Activated T-cell treated with anti-CD3 and anti-CD28 coated beads, Interleukin-2, amount 50 U/mL, for 24 hours (primary cell): ENCODE results near the gene SOCS6.

Experiments used
- DNase-seq: peaks from one replicate; pipeline ENCODE4 v3.0.0-alpha.2; 2020
- H3K27ac Mint-ChIP-seq: 2 replicates; pipeline ENCODE4 v1.8.0; 2020; ENCODE audit warnings: mild to moderate bottlenecking, mixed read lengths
- H3K27me3 Mint-ChIP-seq: 2 replicates; pipeline ENCODE4 v1.8.0; 2020; ENCODE audit warnings: mixed read lengths
- H3K36me3 Mint-ChIP-seq: 2 replicates; pipeline ENCODE4 v1.8.0; 2020; ENCODE audit warnings: low read depth, mixed read lengths
- H3K4me1 Mint-ChIP-seq: 2 replicates; pipeline ENCODE4 v1.8.0; 2020; ENCODE audit warnings: low read depth, mixed read lengths
- H3K4me3 Mint-ChIP-seq: 2 replicates; pipeline ENCODE4 v1.8.0; 2020; ENCODE audit warnings: mild to moderate bottlenecking, moderate library complexity, mixed read lengths
- H3K9me3 Mint-ChIP-seq: 2 replicates; pipeline ENCODE4 v1.8.0; 2020; ENCODE audit warnings: mixed read lengths

Gene SOCS6

DNA sequence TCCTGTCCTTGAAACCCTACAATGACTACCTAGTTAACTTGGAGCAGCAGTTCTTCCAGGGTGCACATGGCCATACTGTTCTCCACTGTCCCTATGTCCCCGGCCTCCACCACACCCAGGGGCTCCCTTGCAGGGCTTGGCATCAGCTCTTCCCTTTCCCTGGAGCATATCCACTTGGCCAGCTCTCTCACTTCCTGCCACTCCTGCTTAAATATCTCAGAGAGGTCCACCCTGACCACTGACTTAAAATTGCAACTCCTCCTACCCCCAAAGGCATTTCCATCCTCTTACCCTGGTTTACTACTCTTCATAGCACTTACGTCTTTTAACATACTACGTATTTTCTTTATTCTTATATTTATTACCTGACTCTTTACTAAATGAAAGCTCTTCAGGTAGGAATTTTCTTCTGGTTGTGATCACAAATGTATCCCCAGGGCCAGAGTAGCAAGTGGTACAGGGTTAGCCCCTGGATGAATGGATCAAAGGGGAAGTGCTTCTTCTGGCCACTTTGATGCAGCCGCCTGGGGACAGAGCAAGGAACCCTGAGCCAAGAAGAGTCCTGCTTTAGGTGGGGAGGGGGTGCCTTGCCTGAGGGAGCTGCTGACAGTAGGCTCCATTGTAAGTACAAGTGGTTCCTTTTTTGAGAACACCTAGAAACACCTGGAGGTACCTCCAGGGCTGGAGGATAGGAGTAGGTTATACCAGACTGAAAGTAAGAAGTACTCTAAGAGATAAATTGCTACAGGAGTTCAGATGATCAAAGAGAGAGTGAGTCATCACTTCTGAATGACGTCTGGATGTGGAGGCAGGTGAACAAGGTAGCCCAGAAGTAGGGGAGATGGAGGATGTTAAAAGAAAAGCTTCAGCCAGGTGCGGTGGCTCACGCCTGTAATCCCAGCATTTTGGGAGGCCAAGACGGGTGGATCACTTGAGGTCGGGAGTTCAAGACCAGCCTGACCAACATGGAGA, 82.2 kb downstream of the SOCS6 start:
- H3K27me3 Mint-ChIP-seq, result peaks cover 18% of the 10 kb centered on the region
- DNase-seq, result no peak
- H3K4me3 Mint-ChIP-seq, result no peak overlapping the region
- H3K4me1 Mint-ChIP-seq, result no peaks in the 10 kb centered on the region
- H3K36me3 Mint-ChIP-seq, result no peaks in the 10 kb centered on the region
- H3K27ac Mint-ChIP-seq, result no peak overlapping the region
- H3K9me3 Mint-ChIP-seq, result no peaks in the 10 kb centered on the region

DNA sequence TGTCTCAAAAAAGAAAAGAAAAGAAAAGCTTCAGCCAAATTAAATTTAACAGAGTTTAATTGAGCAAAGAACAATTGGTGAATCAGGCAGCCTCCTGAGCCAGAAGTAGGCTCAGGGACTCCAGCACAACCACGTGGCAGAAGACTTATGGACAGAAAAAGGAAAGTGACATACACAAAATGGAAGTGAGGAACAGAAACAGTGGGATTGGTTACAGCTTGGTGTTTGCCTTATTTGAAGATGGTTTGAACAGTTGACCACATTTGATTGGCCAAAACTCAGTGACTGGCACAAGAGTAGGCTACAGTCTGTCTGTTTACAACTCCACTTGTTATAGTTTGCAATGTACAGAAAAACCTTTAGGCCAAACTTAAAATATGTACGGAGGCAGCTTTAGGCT, 83.1 kb downstream of the SOCS6 start:
- no peaks in the 10 kb centered on the region for H3K36me3 Mint-ChIP-seq
- no peaks in the 10 kb centered on the region for H3K9me3 Mint-ChIP-seq
- H3K27me3 Mint-ChIP-seq, result peaks cover 10% of the 10 kb centered on the region
- no peak overlapping the region for H3K4me3 Mint-ChIP-seq
- no peaks in the 10 kb centered on the region for H3K4me1 Mint-ChIP-seq
- DNase-seq, result no peak
- no peak overlapping the region for H3K27ac Mint-ChIP-seq

DNA sequence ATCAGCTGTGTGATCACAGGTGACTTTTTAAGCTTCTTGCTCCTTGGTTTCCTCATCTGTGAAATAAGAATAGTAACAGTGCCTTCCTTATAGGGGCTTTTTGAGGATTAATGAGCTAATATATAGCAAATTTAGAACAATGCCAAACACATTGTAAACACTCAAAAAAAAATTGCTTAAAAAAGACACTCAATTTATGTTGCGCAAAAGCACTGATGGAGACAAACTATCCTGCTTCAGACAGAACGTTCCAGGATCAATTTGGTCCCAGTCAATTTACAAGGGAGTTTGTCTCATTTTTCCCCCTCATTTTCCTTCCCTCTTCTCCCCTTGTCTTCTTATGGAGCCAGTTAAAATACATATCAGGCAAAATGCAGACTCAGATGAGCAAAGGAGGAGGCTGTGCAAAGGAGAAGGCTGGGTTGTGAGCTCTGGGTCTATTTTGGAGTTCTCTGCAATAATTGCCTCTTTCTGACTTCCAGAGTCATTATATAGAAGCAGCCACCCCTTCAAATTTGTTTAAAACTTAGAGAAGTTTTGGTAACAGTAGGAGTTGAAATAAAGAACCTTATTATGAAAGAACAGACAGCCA, 83.7 kb downstream of the SOCS6 start:
- no peaks in the 10 kb centered on the region for H3K9me3 Mint-ChIP-seq
- H3K27ac Mint-ChIP-seq, result no peak overlapping the region
- H3K4me1 Mint-ChIP-seq, result no peaks in the 10 kb centered on the region
- DNase-seq, result no peak
- peaks cover 10% of the 10 kb centered on the region for H3K27me3 Mint-ChIP-seq
- no peaks in the 10 kb centered on the region for H3K36me3 Mint-ChIP-seq
- H3K4me3 Mint-ChIP-seq, result no peak overlapping the region

DNA sequence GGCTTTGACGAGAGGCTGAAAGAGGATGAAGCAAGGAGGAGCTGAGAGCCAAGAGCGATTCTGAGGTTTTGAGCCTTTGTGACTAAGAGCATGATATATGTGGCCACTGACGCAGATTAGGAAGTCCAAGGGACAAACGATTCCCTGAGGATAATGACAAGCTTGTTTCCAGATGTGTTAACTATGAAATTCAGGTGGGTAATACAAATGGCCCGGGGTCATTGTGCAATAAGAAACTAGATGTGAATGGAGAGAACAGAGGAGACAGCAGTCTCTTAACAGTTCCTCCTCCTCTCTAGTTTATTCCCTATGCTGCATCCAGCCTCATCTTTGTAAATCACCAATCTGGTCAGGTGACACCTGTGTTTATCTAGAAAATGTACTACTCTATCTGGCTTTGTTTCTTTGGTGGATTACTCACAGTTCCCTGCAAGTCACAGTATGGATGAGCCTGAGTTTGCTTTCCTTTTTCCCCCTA, 84.2 kb downstream of the SOCS6 start:
- H3K4me3 Mint-ChIP-seq, result no peak overlapping the region
- H3K27me3 Mint-ChIP-seq, result peaks cover 6% of the 10 kb centered on the region
- no peaks in the 10 kb centered on the region for H3K9me3 Mint-ChIP-seq
- no peak overlapping the region for H3K27ac Mint-ChIP-seq
- no peak for DNase-seq
- no peaks in the 10 kb centered on the region for H3K36me3 Mint-ChIP-seq
- H3K4me1 Mint-ChIP-seq, result no peaks in the 10 kb centered on the region

DNA sequence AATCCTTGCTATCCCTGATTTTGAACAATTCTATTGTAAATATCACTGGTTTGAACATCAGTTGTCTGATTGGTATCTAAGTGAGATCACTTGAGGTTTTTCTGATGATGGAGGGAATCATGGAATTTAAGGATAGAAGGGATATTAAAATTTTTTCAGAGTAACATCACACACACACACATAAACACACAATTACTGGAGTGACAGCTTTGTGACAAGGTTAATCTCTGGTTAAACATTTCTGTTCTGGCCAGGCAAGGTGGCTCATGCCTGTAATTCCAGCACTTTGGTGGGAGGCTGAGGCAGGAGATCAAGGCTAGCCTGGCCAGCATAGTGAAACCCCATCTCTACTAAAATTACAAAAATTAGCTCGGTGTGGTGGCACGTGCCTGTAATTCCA, 85.3 kb downstream of the SOCS6 start:
- H3K27me3 Mint-ChIP-seq, result peaks cover 2% of the 10 kb centered on the region
- H3K27ac Mint-ChIP-seq, result no peak overlapping the region
- H3K4me1 Mint-ChIP-seq, result no peaks in the 10 kb centered on the region
- no peak for DNase-seq
- H3K9me3 Mint-ChIP-seq, result no peaks in the 10 kb centered on the region
- no peaks in the 10 kb centered on the region for H3K36me3 Mint-ChIP-seq
- H3K4me3 Mint-ChIP-seq, result no peak overlapping the region

DNA sequence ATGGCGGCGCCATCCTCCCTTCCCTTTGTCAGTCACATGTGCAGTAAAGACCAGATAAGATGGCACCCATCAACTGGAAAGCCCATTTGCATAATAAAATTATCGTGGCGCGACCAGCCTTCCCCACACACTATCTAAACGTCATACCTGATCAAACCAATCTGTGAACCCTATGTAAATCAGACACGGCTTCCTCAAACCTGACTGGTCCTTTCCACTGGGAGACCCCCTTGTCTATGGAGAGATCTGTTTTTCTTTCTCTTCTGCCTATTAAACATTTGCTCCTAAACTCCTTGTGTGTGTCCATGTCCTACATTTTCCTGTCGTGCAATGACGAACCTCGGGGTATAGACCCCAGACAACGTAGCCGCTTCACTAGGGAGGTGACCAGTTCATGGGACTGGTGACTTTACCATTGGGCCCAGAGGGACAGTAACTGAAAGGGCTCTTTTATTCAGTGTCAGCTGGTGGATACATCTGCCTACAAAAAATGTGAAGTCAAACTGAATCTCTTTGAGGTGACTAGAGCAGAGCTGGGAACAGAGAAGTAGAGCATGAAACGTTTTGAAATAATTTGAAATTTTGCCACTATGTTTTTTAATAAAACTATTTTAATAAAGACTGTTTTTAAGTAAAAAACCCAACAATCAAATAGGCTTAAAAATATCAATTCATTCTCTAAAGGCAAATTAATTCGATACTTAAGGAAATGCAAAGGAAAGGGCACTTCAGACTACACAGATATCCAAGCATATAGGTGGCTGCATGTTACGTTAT, 87.5 kb downstream of the SOCS6 start:
- H3K36me3 Mint-ChIP-seq, result no peaks in the 10 kb centered on the region
- no peaks in the 10 kb centered on the region for H3K9me3 Mint-ChIP-seq
- DNase-seq, result no peak
- H3K4me1 Mint-ChIP-seq, result no peaks in the 10 kb centered on the region
- peaks cover under 1% of the 10 kb centered on the region for H3K27me3 Mint-ChIP-seq
- H3K4me3 Mint-ChIP-seq, result no peak overlapping the region
- no peak overlapping the region for H3K27ac Mint-ChIP-seq

DNA sequence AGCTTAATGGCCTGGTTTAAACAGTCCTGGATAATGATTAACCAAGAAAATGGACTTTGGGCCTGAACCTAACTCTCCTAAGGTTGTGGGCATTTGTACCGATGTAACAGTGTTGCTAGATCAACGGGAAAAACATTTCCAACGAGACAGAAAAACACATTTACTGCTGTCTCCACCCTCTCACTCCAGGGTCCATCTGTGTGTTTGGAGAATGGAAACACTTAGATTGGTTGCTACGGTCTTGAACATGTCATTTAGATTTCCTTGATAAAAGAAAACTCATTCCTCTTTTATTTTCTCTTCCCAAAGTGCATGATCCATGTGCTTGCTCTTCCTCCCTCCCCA, 88.0 kb downstream of the SOCS6 start:
- Mint-ChIP-seq H3K4me3 (no peak overlapping the region), H3K9me3 (no peaks in the 10 kb centered on the region)

DNA sequence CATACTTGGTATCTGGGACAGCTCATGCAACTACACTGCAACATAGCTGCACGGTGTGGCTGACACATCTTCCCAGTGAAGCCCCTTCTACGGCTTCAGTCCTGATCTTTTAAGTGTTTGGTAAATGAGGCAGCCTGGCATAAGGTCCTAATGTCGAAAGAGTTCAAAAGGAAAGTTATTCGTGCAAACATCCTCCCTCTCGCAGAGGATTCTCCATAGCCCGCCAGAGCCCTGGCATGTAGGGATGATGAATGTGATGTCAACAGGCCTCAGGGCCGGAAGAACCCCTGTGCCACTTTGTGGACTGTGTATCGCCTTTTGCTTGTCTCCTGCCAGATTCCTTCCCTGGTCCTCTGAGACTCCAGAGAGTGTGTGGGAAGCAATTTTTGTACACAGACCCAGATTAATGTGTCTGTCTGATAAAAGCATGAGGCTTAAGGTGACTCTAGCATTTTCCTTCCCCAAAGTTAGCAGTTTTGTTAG, 88.5 kb downstream of the SOCS6 start:
- H3K4me3 Mint-ChIP-seq, result no peak overlapping the region
- no peak for DNase-seq
- H3K36me3 Mint-ChIP-seq, result no peaks in the 10 kb centered on the region
- no peak overlapping the region for H3K27ac Mint-ChIP-seq
- peaks cover 2% of the 10 kb centered on the region for H3K27me3 Mint-ChIP-seq
- peaks cover 4% of the 10 kb centered on the region for H3K4me1 Mint-ChIP-seq
- no peaks in the 10 kb centered on the region for H3K9me3 Mint-ChIP-seq

More for the DNA sequence above, 88.0 kb downstream of the SOCS6 start:
- peaks cover 3% of the 10 kb centered on the region for H3K4me1 Mint-ChIP-seq
- no peaks in the 10 kb centered on the region for H3K36me3 Mint-ChIP-seq
- no peak for DNase-seq
- H3K27ac Mint-ChIP-seq, result no peak overlapping the region
- peaks cover 2% of the 10 kb centered on the region for H3K27me3 Mint-ChIP-seq

DNA sequence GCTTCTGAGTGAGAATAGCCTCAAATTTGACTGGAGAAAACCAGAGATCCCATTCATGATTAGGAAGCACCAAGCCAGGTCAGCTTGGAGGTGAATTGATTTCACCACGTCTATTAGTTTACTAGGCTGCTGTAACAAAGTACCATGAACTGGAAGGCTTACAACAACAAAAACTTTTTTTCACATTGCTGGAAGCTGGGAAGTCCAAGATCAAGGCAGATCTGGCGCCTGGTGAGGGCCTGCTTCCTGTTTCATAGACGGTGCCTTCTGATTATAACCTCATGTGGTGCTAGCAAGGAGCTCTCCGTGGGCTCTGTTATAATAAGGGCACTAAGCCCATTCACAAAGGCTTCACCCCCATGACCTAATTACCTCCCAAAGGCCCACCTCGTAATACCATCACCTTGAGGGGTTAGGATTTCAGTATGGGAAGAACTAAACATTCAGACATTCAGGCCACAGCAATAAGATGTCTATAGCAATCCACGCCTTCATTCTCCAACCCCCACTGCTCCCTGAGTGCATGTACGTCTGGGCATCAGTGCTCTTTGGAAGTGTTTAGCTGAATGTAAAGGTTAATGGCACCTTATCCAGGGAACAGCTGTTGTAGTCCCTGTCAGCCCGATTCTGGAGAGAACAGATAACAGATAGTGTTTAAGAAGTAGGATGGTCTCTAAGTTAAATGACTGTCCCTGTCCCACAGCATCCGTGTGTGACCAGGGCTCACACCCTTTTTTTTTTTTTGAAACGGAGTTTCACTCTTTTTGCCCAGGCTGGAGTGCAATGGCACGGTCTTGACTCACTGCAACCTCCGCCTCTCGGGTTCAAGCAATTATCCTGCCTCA, 89.2 kb downstream of the SOCS6 start:
- no peak overlapping the region for H3K4me3 Mint-ChIP-seq
- no peak for DNase-seq
- H3K9me3 Mint-ChIP-seq, result no peaks in the 10 kb centered on the region
- peaks cover 2% of the 10 kb centered on the region for H3K27me3 Mint-ChIP-seq
- no peak overlapping the region for H3K27ac Mint-ChIP-seq
- peaks cover 4% of the 10 kb centered on the region for H3K4me1 Mint-ChIP-seq
- no peaks in the 10 kb centered on the region for H3K36me3 Mint-ChIP-seq
